ENCODE results near the gene ANKMY2. TPM values are rescaled to one million over a fixed set of nuclear protein-coding genes. Genes with fewer than 3 reads are reported as not detected.

ANKMY2 gene
- total RNA-seq, 1 experiment from 2014 or later, result 22.9 TPM

DNA sequence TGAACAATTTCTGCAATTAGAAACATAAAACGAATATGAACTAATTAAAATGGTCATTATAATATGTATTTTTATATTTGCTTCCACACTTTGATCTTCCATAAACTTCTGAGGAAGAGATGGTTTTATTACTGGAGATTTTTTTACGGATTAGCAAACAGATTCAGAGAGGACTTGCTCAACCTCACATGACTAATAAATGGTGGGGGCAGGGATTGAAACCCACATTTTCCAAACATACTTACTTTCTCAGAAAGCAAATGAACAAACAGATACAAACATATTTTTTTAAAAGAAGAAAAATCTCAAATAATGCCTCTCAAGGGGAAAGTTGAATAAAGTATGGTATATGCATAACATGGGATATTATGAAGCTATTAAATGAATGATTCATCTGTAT, 18.3 kb downstream of the ANKMY2 start:
- ChIA-PET CTCF (no interaction called here), POLR2A (ENCODE audit: unreplicated experiment) (no interaction called here)
- no TSS peak for BruUV-seq (replicated peaks)
- Histone ChIP-seq H3F3A (ENCODE audit: insufficient read depth, low read depth) (no peaks in the 10 kb centered on the region; the same call in 1 of the 2 replicates), H3K4me2 (no peak overlapping the region), H2AFZ (no peak overlapping the region), H4K20me1 (ENCODE audit: insufficient read depth) (no peaks in the 10 kb centered on the region), H3K27me3 (ENCODE audit: insufficient read depth, low read depth) (no peaks in the 10 kb centered on the region), H3K9me2 (ENCODE audit: insufficient read depth) (no peaks in the 10 kb centered on the region), H3K79me2 (ENCODE audit: low read depth) (no peaks in the 10 kb centered on the region), H3K36me3 (ENCODE audit: low read depth) (0 out of 2 replicates have a peak, but pooled peaks cover 9% of the 10 kb centered on the region), H3K27ac (no peak overlapping the region), H3K4me1 (replicated peaks; ENCODE audit: insufficient read depth) (no peaks in the 10 kb centered on the region), H3K9me3 (ENCODE audit: insufficient read depth, low read depth) (no peaks in the 10 kb centered on the region), H3K4me3 (no peak overlapping the region)
- TF ChIP-seq CTCF (conservative IDR thresholded peaks at IDR 0.05) (no peak), EZH2 (IDR thresholded peaks at IDR 0.05; ENCODE audit: low read depth) (no peak)
- DNase-seq, result no peak
- intact Hi-C loops (cut with micrococcal nuclease; ENCODE audit: unreplicated experiment), result no loop called here

DNA sequence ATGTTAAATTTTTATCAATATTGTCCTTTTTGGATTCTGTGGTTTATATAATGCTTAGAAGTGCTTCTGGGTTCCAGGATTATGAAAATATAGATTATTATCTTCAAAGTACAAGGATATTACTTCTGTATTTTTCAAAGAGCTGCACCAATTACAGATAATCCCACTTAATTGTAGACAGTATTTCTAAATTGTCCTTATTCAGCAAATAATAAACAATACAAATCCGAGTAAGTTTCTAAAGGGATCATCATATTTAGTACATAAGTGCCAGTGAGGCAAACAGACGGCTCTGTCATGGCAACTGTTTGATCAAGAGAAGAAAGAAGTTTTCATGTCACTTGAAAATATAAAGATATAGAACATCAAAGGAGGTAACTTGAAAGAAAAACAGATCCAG, 19.2 kb downstream of the ANKMY2 start:
- BruUV-seq (replicated peaks), result no TSS peak
- Histone ChIP-seq H3K4me2 (no peak overlapping the region), H3K36me3 (ENCODE audit: low read depth) (0 out of 2 replicates have a peak, but pooled peaks cover 11% of the 10 kb centered on the region), H3K9me2 (ENCODE audit: insufficient read depth) (no peaks in the 10 kb centered on the region), H4K20me1 (ENCODE audit: insufficient read depth) (no peaks in the 10 kb centered on the region), H3K4me1 (replicated peaks; ENCODE audit: insufficient read depth) (no peaks in the 10 kb centered on the region), H3K79me2 (ENCODE audit: low read depth) (no peaks in the 10 kb centered on the region), H3K4me3 (no peak overlapping the region), H3K27ac (no peak overlapping the region), H2AFZ (no peak overlapping the region), H3K27me3 (ENCODE audit: insufficient read depth, low read depth) (no peaks in the 10 kb centered on the region), H3K9me3 (ENCODE audit: insufficient read depth, low read depth) (no peaks in the 10 kb centered on the region), H3F3A (ENCODE audit: insufficient read depth, low read depth) (no peaks in the 10 kb centered on the region; the same call in 1 of the 2 replicates)
- TF ChIP-seq EZH2 (IDR thresholded peaks at IDR 0.05; ENCODE audit: low read depth) (no peak), CTCF (conservative IDR thresholded peaks at IDR 0.05) (no peak)
- no peak for DNase-seq
- ChIA-PET POLR2A (ENCODE audit: unreplicated experiment) (no interaction called here), CTCF (no interaction called here)
- intact Hi-C loops (cut with micrococcal nuclease; ENCODE audit: unreplicated experiment), result no loop called here

GRCh38 chr7:16619979-16620408, 25.6 kb downstream of the ANKMY2 start:
- 0 out of 2 replicates have a peak, but pooled peaks cover 10% of the 10 kb centered on the region for H3K36me3 ChIP-seq (ENCODE audit: low read depth)
- CTCF ChIA-PET, result no interaction called here
- no peaks in the 10 kb centered on the region for H4K20me1 ChIP-seq (ENCODE audit: insufficient read depth)
- no peak overlapping the region for H3K27ac ChIP-seq
- no peaks in the 10 kb centered on the region for H3K9me3 ChIP-seq (ENCODE audit: insufficient read depth, low read depth)
- intact Hi-C loops (cut with micrococcal nuclease; ENCODE audit: unreplicated experiment), result no loop called here
- no peaks in the 10 kb centered on the region for H3K4me1 ChIP-seq (replicated peaks; ENCODE audit: insufficient read depth)
- H3F3A ChIP-seq (ENCODE audit: insufficient read depth, low read depth), result no peaks in the 10 kb centered on the region
- H3K4me2 ChIP-seq, result no peak overlapping the region
- no peak overlapping the region for H2AFZ ChIP-seq
- H3K79me2 ChIP-seq (ENCODE audit: low read depth), result no peaks in the 10 kb centered on the region
- POLR2A ChIA-PET (ENCODE audit: unreplicated experiment), result no interaction called here
- H3K9me2 ChIP-seq (ENCODE audit: insufficient read depth), result no peaks in the 10 kb centered on the region
- DNase-seq, result no peak
- H3K4me3 ChIP-seq, result no peak overlapping the region
- no peak for TF ChIP-seq CTCF (conservative IDR thresholded peaks at IDR 0.05)
- TF ChIP-seq EZH2 (IDR thresholded peaks at IDR 0.05; ENCODE audit: low read depth), result no peak
- H3K27me3 ChIP-seq (ENCODE audit: insufficient read depth, low read depth), result no peaks in the 10 kb centered on the region
- BruUV-seq (replicated peaks), result no TSS peak
